ENCODE results near the gene CALM3.

Gene CALM3

GRCh38 chr19:46656541-46656940, 55.4 kb downstream of the CALM3 start:
- Histone ChIP-seq H3K9ac (ENCODE audit: low read depth, low read length, poor library complexity, severe bottlenecking) (no peak overlapping the region), H3K27me3 (ENCODE audit: insufficient read depth, low read length, poor library complexity, severe bottlenecking) (no peaks in the 10 kb centered on the region), H3K4me3 (ENCODE audit: low read length, poor library complexity, severe bottlenecking) (no peak overlapping the region), H3K4me1 (ENCODE audit: insufficient read depth, low read length, poor library complexity, severe bottlenecking) (peaks cover 19% of the 10 kb centered on the region), H3K79me2 (ENCODE audit: insufficient read depth, low read length) (no peaks in the 10 kb centered on the region), H3K36me3 (ENCODE audit: insufficient read depth, low read length) (no peaks in the 10 kb centered on the region), H3K9me2 (replicated peaks; ENCODE audit: low read depth, low read length) (no peaks in the 10 kb centered on the region), H3K9me3 (ENCODE audit: insufficient read depth, low read depth, low read length) (no peaks in the 10 kb centered on the region), H2AFZ (ENCODE audit: low read length) (no peak overlapping the region), H4K20me1 (ENCODE audit: insufficient read depth, low read length, poor library complexity, severe bottlenecking) (no peaks in the 10 kb centered on the region), H3F3A (ENCODE audit: low read depth) (0 out of 2 replicates have a peak, but pooled peaks cover under 1% of the 10 kb centered on the region), H3K4me2 (ENCODE audit: low read depth, low read length, poor library complexity, severe bottlenecking) (no peak overlapping the region)
- no peak for TF ChIP-seq CTCF (conservative IDR thresholded peaks at IDR 0.05; ENCODE audit: low read length)
- no peak for TF ChIP-seq EZH2phosphoT487 (IDR thresholded peaks at IDR 0.05; ENCODE audit: borderline replicate concordance)

- H3K4me1 ChIP-seq (ENCODE audit: insufficient read depth, low read length, poor library complexity, severe bottlenecking): peaks cover 27% of the 10 kb centered on the region
- H4K20me1 ChIP-seq (ENCODE audit: insufficient read depth, low read length, poor library complexity, severe bottlenecking): no peaks in the 10 kb centered on the region
- H3K9me3 ChIP-seq (ENCODE audit: insufficient read depth, low read depth, low read length): no peaks in the 10 kb centered on the region
- no peak overlapping the region for H3K9ac ChIP-seq (ENCODE audit: low read depth, low read length, poor library complexity, severe bottlenecking)
- no peaks in the 10 kb centered on the region for H3K9me2 ChIP-seq (replicated peaks; ENCODE audit: low read depth, low read length)
- TF ChIP-seq EZH2phosphoT487 (IDR thresholded peaks at IDR 0.05; ENCODE audit: borderline replicate concordance) (no peak), CTCF (conservative IDR thresholded peaks at IDR 0.05; ENCODE audit: low read length) (no peak)
- no peaks in the 10 kb centered on the region for H3K36me3 ChIP-seq (ENCODE audit: insufficient read depth, low read length)
- no peaks in the 10 kb centered on the region for H3K79me2 ChIP-seq (ENCODE audit: insufficient read depth, low read length)
- H3K4me3 ChIP-seq (ENCODE audit: low read length, poor library complexity, severe bottlenecking): no peak overlapping the region
- 0 out of 2 replicates have a peak, but pooled peaks cover 4% of the 10 kb centered on the region for H3F3A ChIP-seq (ENCODE audit: low read depth)
- no peaks in the 10 kb centered on the region for H3K27me3 ChIP-seq (ENCODE audit: insufficient read depth, low read length, poor library complexity, severe bottlenecking)
- H3K4me2 ChIP-seq (ENCODE audit: low read depth, low read length, poor library complexity, severe bottlenecking): peak overlapping the region; percentile 78
- H2AFZ ChIP-seq (ENCODE audit: low read length): no peak overlapping the region
Measured at GRCh38 chr19:46659151-46660007, 58.2 kb downstream of the CALM3 start.

- Histone ChIP-seq H3K9ac (ENCODE audit: low read depth, low read length, poor library complexity, severe bottlenecking) (no peak overlapping the region), H3K4me2 (ENCODE audit: low read depth, low read length, poor library complexity, severe bottlenecking) (peak overlapping the region; percentile 78)
- TF ChIP-seq EZH2phosphoT487 (IDR thresholded peaks at IDR 0.05; ENCODE audit: borderline replicate concordance) (no peak), CTCF (conservative IDR thresholded peaks at IDR 0.05; ENCODE audit: low read length) (no peak)
Measured at GRCh38 chr19:46660008-46660517, 58.9 kb downstream of the CALM3 start.

More at GRCh38 chr19:46660008-46660517, 58.9 kb downstream of the CALM3 start:
- H3K4me3 ChIP-seq (ENCODE audit: low read length, poor library complexity, severe bottlenecking): peak overlapping the region; percentile 72
- H3K36me3 ChIP-seq (ENCODE audit: insufficient read depth, low read length): no peaks in the 10 kb centered on the region
- no peak overlapping the region for H2AFZ ChIP-seq (ENCODE audit: low read length)
- H3K9me3 ChIP-seq (ENCODE audit: insufficient read depth, low read depth, low read length): no peaks in the 10 kb centered on the region
- no peaks in the 10 kb centered on the region for H3K27me3 ChIP-seq (ENCODE audit: insufficient read depth, low read length, poor library complexity, severe bottlenecking)
- no peaks in the 10 kb centered on the region for H4K20me1 ChIP-seq (ENCODE audit: insufficient read depth, low read length, poor library complexity, severe bottlenecking)
- H3K9me2 ChIP-seq (replicated peaks; ENCODE audit: low read depth, low read length): no peaks in the 10 kb centered on the region
- H3F3A ChIP-seq (ENCODE audit: low read depth): 0 out of 2 replicates have a peak, but pooled peaks cover 4% of the 10 kb centered on the region
- H3K79me2 ChIP-seq (ENCODE audit: insufficient read depth, low read length): no peaks in the 10 kb centered on the region
- H3K4me1 ChIP-seq (ENCODE audit: insufficient read depth, low read length, poor library complexity, severe bottlenecking): peaks cover 27% of the 10 kb centered on the region

All from Loucy (cell line).